GM12864 (cell line): ENCODE measurements around the gene GPR25.

Experiments used
- DNase-seq: peaks from one replicate; pipeline ENCODE4 v3.0.0-alpha.2; 2011; ENCODE audit warnings: low read depth
- H3K4me3 ChIP-seq: 2 replicates; pipeline ENCODE4 v1.5.1; 2011; ENCODE audit warnings: mild to moderate bottlenecking, low read depth, low read length, control low read depth
- CTCF ChIP-seq: IDR thresholded peaks from 2 replicates; pipeline ENCODE4 v1.5.1; 2011; ENCODE audit warnings: low read depth, mild to moderate bottlenecking, moderate library complexity, low read length, control low read depth, inconsistent platforms; ENCODE audit errors: missing control alignments

Gene GPR25

GRCh38 chr1:200872446-200873115 is at the start of gene GPR25:
Gene GPR25, plus strand, starts transcription at chr1:200872981. Its CDS starts 57 bp downstream, at chr1:200873038.
- DNase-seq: no peak
- no peak within 1 kb of the TSS; the same call in 1 of the 2 replicates for H3K4me3 ChIP-seq
- TF ChIP-seq CTCF: no peak

GRCh38 chr1:200831091-200831490 is 41.7 kb upstream of the GPR25 start:
- H3K4me3 ChIP-seq: no peak overlapping the region
- no peak for DNase-seq
- no peak for TF ChIP-seq CTCF

GRCh38 chr1:200834383-200834782 is 38.4 kb upstream of the GPR25 start:
- TF ChIP-seq CTCF: no peak
- H3K4me3 ChIP-seq: no peak overlapping the region
- DNase-seq: no peak

GRCh38 chr1:200836213-200836612 is 36.6 kb upstream of the GPR25 start:
- H3K4me3 ChIP-seq: no peak overlapping the region
- no peak for TF ChIP-seq CTCF
- DNase-seq: no peak

GRCh38 chr1:200837931-200838571 is 34.7 kb upstream of the GPR25 start:
- no peak for DNase-seq
- H3K4me3 ChIP-seq: no peak overlapping the region
- TF ChIP-seq CTCF: peak; percentile 20

- no peak for DNase-seq
- no peak overlapping the region for H3K4me3 ChIP-seq
- TF ChIP-seq CTCF: no peak
These were observed 33.9 kb upstream of the GPR25 start for GRCh38 chr1:200838676-200839445.
